Measurements from ENCODE around the gene LIX1.

LIX1 gene

DNA sequence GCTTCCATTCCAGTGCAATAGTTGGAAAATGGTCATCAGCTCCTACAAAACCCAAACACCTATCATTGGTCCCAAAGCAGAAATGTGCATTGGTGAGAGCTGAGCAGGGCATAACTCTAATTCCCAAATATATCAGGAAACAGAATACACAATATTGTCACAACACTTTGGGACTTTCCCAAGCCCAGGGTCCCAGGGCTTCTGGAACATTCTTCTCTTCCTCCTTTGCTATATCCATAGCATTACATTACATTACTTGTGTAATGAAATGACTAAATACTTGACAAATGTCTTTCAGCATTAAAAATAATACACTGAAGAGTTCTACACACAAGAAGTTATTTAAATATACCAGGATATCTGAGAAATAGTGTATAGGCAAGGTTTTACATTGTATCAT is 45.6 kb downstream of the LIX1 start:
- TF ChIP-seq, protein P1, sequence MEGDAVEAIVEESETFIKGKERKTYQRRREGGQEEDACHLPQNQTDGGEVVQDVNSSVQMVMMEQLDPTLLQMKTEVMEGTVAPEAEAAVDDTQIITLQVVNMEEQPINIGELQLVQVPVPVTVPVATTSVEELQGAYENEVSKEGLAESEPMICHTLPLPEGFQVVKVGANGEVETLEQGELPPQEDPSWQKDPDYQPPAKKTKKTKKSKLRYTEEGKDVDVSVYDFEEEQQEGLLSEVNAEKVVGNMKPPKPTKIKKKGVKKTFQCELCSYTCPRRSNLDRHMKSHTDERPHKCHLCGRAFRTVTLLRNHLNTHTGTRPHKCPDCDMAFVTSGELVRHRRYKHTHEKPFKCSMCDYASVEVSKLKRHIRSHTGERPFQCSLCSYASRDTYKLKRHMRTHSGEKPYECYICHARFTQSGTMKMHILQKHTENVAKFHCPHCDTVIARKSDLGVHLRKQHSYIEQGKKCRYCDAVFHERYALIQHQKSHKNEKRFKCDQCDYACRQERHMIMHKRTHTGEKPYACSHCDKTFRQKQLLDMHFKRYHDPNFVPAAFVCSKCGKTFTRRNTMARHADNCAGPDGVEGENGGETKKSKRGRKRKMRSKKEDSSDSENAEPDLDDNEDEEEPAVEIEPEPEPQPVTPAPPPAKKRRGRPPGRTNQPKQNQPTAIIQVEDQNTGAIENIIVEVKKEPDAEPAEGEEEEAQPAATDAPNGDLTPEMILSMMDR (IDR thresholded peaks at IDR 0.05; ENCODE audit: insufficient read depth, missing control alignments), result no peak
- DNase-seq (ENCODE audit: insufficient read length, low spot score), result no peak
- FAIRE-seq, result no peak

DNA sequence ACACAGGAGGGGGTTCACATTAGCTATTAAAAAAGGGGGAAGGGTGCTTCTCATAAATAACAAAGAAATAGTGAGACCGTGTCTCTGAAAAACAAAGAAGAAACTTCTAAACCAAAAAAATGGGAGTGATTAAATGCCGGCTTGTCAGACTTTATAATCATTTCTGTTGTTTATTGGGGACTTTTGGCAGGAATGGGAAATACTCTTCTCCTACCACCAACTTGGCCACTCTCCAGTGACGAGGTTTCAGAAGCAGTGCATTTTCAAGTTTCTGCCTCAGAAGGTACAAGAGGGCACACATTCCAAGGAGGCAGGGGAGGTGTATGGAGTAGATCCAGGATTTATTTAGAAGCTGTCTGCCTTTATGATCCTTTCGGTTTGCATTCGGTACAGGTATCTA is 46.2 kb downstream of the LIX1 start:
- TF ChIP-seq, protein P1 (IDR thresholded peaks at IDR 0.05; ENCODE audit: insufficient read depth, missing control alignments), result no peak
- no peak for FAIRE-seq
- DNase-seq (ENCODE audit: insufficient read length, low spot score), result no peak

DNA sequence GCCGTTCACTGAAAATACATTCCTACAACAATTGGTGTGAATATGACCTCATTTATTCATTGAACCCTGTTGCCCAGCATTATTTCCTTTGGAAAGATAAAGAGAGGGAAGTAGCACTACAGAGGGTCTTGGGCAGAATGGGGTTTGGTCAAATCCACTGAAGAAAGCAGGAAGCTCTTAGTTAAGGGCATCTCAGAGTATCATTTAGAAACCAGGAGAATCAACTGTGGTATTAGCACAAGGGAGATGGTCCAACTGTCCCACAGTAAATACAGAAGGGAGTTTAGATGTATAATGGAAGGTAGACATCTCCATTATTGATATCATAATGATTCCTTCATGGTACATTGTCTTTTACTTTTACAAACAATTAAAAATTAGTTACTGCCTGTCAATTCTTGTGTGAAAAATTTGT is 47.1 kb downstream of the LIX1 start:
- DNase-seq (ENCODE audit: insufficient read length, low spot score) (no peak), FAIRE-seq (no peak)
- TF ChIP-seq, protein P1 (IDR thresholded peaks at IDR 0.05; ENCODE audit: insufficient read depth, missing control alignments), result no peak

DNA sequence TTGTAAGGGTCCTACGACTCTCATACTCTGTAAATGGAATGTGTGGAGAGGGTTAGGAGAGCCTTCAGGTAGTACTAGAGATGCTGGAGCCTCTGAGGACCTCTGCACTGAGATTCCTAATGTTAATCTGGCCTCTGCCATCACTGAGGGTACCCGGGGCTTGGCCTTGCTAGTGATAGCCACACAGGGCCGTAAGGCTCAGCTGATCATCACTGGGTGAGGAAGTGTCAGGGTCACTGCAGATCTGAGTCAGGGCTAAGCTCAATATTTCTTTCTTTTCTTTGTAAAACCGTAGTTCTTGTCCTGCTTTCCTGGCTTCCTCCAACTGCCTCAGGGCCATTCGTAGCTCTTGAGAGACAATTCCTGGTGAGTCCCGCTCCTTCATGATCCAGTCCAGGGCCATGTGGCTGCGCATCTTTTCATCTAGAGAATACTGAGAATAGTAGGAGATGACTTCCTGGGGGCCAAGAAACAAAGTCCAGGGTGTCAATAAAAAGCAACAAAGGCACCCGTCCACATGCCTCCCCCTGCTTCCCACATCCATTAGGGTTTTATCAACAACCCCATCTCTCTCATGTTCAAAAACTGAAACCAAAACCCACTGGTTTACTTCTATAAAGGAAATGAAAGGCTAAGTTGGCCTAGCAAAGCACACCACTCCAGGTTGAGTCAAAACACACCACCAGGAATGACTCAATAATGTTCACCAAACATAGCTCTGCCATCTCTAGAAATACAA is 47.7 kb downstream of the LIX1 start:
- DNase-seq (ENCODE audit: insufficient read length, low spot score) (no peak), FAIRE-seq (no peak)
- TF ChIP-seq, protein P1 (IDR thresholded peaks at IDR 0.05; ENCODE audit: insufficient read depth, missing control alignments), result no peak

DNA sequence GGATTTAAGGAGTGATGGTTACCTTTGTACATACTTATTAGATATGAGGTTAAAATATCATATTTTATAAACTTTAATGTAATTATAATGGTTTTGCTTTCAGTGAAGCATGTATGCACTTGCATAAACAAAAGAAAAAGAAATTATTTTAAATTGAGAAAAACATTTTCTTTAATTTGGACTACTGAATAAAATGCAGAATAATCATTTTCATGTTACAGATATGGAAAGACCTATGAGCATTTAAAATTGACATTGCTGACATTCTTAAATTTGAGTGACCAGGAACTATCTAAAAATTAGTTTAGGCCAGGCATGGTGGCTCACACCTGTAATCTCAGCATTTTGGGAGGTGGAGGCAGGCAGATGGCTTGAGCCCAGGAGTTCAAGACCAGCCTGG is 49.2 kb downstream of the LIX1 start:
- FAIRE-seq (no peak), DNase-seq (ENCODE audit: insufficient read length, low spot score) (no peak)
- TF ChIP-seq, protein P1 (IDR thresholded peaks at IDR 0.05; ENCODE audit: insufficient read depth, missing control alignments), result no peak

DNA sequence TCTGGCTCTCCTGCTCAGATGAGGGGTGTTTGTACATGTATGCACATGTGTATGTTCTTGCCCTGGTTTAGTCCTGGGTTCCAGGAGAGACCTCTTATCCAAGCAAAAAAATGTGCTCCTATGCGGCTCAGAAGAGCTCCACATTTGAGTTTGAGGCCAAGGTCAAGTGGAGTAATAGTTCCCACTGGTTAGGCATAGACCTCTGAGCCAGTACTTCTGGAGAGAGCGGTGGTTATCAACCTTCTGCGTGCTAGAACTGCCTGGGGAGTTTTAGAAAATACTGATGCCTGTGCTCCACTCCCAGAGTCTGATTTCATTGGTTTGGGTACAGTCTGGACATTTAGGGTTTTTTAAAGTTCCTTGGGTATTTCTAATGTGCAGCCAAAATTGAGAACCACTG is 51.5 kb downstream of the LIX1 start:
- TF ChIP-seq, protein P1 (IDR thresholded peaks at IDR 0.05; ENCODE audit: insufficient read depth, missing control alignments), result no peak
- no peak for FAIRE-seq
- no peak for DNase-seq (ENCODE audit: insufficient read length, low spot score)

DNA sequence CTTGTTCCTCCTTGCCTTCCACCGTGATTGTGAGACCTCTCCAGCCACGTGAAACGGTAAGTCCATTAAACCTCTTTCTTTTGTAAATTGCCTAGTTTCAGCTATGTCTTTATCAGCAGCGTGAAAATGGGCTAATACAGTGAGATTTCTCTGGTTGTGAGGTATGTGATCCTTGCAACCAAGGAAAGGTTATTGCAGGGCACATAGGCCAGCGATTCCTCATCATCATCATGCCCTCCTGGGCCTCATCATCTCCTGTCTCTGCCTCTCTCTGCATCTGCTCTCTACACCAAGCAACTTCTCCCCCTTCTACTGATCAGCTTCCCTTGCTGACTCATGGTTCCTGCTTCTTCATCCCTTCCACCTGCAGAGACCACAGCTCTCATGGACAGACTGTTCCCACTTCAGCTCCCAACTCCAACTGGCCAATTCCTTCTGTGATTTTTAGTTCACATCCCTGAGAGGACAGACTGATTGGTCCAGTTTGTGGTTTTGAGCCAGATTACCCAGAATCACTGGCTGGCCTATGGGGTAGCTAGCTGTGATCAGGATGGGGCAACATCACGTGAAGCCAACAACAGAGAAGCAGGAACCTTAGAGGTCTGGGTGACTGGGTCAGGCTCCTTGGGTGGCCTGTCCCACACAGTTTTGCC is 53.1 kb downstream of the LIX1 start:
- DNase-seq (ENCODE audit: insufficient read length, low spot score), result no peak
- no peak for FAIRE-seq
- TF ChIP-seq, protein P1 (IDR thresholded peaks at IDR 0.05; ENCODE audit: insufficient read depth, missing control alignments), result no peak

All from D721Med (cell line).